HG03571 (cell line): ENCODE measurements around the gene GJD2.

Experiments used
- ATAC-seq: cut with Tn5 transposase; IDR thresholded peaks from one replicate; pipeline ENCODE4 v1.9.1; 2021; ENCODE audit not compliant: unreplicated experiment

The GJD2 gene

DNA sequence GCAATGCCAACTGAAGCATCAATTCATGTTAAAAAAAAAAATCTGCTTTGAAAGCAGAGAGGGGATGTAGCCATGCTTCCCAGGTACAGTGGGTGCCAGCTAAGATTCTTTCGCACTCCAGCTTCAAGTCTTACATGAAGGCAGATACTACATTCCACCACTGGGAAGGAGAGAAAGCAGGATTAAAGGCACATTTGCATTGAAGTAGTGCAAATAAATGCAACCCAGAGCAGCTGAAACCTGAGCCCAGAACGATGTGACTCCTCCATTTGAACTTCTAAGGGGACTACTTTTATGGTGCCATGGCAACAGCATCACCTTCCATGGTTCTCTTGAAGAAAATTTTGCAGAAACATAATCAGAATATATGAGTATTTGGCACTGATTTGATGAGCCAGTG, 19.1 kb upstream of the GJD2 start:
- no peak for ATAC-seq

DNA sequence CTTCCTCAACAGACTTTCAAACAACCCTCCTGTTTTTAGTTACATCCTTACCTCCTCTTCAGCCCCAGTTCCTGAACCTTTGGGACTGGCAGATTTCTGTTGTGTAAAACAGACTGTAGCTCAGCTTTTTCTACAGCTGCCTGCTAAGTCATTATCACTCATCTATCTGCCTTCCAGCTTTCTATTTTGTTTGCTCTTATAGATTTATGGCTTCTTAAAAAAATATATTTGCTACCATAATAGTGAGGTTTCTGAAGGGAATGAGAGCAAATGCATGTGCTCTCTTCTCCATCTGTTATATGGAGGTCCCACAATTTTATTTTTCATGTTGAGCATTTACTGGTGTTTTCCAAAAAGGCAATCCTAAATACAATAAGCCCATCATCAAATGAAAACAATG, 18.2 kb upstream of the GJD2 start:
- no peak for ATAC-seq

- no peak for ATAC-seq
These were observed 17.5 kb upstream of the GJD2 start for GRCh38 chr15:34772312-34772711.

DNA sequence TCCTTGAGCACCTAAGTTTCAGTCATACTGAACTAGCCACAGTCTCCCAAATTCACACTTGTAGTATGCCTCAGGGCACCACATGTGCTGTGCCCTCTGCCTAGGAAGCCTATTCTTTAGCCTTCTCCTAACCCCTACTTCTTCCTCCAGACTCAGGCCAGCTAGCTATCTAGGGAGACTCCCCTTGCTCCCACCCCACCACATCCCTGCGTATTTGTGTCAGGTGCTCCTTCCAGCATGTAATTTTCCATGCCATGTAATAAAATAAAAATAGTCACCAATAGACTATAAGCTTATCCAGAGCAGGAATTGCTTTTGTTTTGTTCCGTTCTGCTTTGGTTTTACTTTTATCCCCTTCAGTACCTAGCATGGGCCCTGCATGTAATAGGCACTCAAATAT, 14.9 kb upstream of the GJD2 start:
- ATAC-seq = no peak

GRCh38 chr15:34768530-34768929, 13.7 kb upstream of the GJD2 start:
- ATAC-seq = no peak

GRCh38 chr15:34765741-34766140, 10.9 kb upstream of the GJD2 start:
- ATAC-seq = no peak

DNA sequence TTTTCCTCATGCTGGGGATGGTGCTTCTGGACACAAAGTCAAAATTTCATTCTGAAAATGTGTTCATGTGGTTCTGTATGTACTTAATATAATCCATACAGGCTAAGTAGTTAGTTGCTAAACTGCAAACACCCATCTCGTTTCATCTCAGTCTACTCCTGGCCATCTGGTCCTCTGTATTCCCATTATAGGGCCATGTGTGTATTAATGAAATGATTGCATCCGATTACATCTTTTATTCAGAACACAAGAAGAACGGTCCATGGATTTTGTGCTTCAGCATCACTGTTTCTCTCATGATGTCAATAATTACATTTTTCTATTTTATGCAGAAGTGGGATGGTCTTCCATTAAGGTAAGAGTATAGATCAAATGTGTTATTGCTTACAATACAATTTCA, 6.1 kb upstream of the GJD2 start:
- no peak for ATAC-seq

GRCh38 chr15:34759992-34760391, 5.2 kb upstream of the GJD2 start:
- no peak for ATAC-seq

GRCh38 chr15:34759347-34759746, 4.5 kb upstream of the GJD2 start:
- no peak for ATAC-seq

GRCh38 chr15:34757262-34757661, 2.5 kb upstream of the GJD2 start:
- no peak for ATAC-seq

GRCh38 chr15:34755419-34755773, 598 bp upstream of the GJD2 start:
- no peak for ATAC-seq

GRCh38 chr15:34754171-34754601, 612 bp downstream of the GJD2 start:
- no peak for ATAC-seq

DNA sequence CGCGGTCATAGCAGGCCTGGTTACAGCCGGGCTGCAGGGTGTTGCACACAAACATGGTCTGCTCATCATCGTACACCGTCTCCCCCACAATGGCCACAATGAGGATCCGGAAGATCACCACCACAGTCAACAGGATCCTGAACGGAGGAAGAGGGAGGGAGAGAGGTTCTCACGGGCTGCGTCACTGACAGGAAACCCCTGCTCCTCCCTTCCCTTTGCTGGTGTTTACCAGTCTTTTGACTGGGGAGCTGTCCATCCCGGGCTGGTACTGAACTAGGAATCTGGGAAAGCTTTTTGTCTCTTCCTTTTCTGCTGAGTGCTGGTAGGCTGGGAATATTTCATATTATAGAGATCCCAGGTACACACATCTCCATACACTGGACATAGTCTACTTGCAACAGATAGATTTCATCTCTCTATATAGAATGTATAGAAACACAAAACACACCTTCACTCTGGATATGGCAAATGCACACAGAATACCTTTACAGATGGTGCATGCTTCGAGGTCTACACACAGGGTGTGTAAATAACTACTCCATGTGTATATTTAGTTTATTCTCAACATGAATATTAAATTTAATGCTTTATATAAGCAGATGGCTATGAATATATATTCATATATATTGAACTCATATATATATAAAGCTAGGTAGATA, 1.4 kb downstream of the GJD2 start:
- ATAC-seq = no peak

DNA sequence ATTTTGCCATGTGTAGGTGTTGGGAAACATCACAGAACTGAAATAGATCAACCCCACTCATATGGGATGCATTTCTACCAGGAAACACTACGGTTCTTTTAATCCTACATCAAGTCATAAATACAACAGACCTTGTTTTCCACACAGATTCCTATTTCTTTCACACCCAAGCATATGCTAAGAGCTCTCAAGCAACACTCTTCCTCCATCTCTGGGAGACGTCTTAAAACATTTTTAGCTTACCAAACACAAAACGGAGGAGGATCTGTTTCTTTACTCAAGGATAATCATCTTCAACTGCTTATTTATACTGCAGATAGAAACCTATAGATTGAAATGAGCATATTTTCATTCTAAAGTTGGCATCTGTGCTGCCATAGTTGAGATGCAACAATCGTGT, 5.1 kb downstream of the GJD2 start:
- ATAC-seq = no peak

DNA sequence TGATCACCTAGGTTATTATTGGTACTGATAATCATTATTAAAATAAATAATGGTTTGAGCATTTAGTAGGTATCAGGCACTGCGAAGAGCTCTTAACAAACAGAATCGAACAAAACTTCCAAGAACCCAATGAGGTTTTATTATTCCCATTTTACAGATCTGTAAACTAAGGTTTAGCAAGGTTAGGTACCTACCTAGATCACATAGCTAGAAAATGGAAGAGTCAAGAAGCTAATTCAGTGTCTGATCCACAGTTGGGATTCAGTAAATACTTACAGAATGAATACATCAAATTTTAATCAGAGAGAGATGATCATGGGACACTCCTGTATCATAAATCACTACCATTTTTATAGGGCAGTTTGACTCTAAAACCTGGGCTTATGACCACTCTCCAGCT, 15.5 kb downstream of the GJD2 start:
- no peak for ATAC-seq

- ATAC-seq = no peak
These were observed 16.8 kb downstream of the GJD2 start for GRCh38 chr15:34738002-34738401.

DNA sequence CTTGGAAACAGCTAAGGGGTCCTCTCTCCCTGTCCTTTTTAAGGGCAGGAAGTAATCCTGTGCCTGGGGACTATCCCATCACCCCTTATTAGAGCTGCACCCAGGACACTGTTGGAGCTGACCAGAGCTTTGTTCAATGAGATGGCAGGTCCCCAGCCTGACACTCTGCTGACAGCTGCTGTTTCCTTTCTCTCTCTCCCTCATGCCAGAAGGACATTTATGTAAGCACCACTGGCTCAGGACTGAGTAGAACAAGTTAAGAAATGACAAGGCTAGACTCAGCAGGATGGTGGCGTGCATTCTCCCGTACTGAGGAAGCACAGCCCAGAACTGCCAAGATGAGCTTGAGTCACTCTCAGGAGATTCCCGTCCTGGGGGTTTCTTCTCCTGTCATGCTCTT, 17.3 kb downstream of the GJD2 start:
- no peak for ATAC-seq

- no peak for ATAC-seq
These were observed 20.5 kb downstream of the GJD2 start for GRCh38 chr15:34734303-34734702.

GRCh38 chr15:34733621-34734020, 21.2 kb downstream of the GJD2 start:
- ATAC-seq = no peak

GRCh38 chr15:34732430-34732829, 22.4 kb downstream of the GJD2 start:
- no peak for ATAC-seq

DNA sequence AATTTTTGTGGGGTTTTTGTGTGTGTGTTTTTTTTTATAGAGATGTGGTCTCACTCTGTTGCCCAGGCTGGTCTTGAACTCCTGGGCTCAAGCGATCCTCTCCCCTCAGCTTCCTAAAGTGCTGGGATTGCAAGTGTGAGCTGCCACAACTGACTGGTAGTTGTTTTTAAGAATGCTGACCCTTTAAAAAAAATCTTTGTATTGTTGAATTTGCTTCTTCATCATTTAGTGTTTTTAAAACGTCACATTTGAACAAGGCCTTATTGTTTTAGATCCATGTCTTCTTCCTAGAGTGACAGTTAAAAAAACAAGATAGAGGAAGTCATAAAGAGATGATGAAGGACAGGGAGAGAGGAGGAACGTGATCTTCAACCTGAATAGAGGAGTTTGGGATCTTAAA, 24.1 kb downstream of the GJD2 start:
- no peak for ATAC-seq

GRCh38 chr15:34729886-34730285, 24.9 kb downstream of the GJD2 start:
- no peak for ATAC-seq

DNA sequence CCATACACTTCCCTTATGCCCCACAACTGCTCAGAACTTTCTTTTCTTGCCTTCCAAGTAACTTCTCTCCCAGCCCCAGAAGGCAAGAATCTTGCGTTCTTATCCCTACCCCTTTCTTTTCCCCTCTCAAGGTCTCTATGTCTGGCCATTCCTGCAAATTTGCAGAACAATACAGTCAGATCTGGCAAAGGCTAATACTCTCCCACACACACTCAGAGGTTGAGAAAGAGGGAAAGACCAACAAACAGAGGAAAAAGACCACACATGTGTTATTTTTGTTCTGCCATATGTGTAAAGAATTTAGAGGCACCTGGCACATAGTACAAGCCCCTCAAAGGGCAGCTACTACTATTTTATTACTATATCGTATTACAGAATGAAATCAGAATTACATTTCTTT, 25.7 kb downstream of the GJD2 start:
- no peak for ATAC-seq
